ENCODE measurements around the gene OR4F6. TPM values are rescaled to one million over a fixed set of nuclear protein-coding genes. Genes with fewer than 3 reads are reported as not detected.

Gene OR4F6
- total RNA-seq, 1 donor from 2014 or later, result not detected

DNA sequence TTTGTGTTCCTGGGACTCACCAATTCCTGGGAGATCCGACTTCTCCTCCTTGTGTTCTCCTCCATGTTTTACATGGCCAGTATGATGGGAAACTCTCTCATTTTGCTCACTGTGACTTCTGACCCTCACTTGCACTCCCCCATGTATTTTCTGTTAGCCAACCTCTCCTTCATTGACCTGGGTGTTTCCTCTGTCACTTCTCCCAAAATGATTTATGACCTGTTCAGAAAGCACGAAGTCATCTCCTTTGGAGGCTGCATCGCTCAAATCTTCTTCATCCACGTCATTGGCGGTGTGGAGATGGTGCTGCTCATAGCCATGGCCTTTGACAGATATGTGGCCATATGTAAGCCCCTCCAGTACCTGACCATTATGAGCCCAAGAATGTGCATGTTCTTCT is 25.5 kb downstream of the OR4F6 start:
- Mint-ChIP-seq H3K4me3 (no peak overlapping the region), H3K36me3 (no peaks in the 10 kb centered on the region), H3K27me3 (ENCODE audit: insufficient read depth, low read depth) (peaks cover 3% of the 10 kb centered on the region), H3K27ac (no peak overlapping the region), H3K9me3 (peaks cover 3% of the 10 kb centered on the region), H3K4me1 (no peaks in the 10 kb centered on the region)
- Histone ChIP-seq H3K79me2 (ENCODE audit: low read depth) (no peaks in the 10 kb centered on the region), H3F3A (ENCODE audit: low read depth) (no peaks in the 10 kb centered on the region), H2AFZ (replicated peaks) (no peak overlapping the region), H3K4me2 (no peak overlapping the region), H3K9ac (no peak overlapping the region), H3K4me1 (no peaks in the 10 kb centered on the region), H3K4me3 (no peak overlapping the region), H3K27me3 (no peaks in the 10 kb centered on the region), H4K20me1 (ENCODE audit: low read depth) (no peaks in the 10 kb centered on the region), H3K27ac (no peak overlapping the region), H3K36me3 (no peaks in the 10 kb centered on the region), H3K9me3 (ENCODE audit: low read depth) (no peaks in the 10 kb centered on the region)
- no peak for TF ChIP-seq EZH2 (IDR thresholded peaks at IDR 0.05)
- no peak for TF ChIP-seq EZH2phosphoT487 (IDR thresholded peaks at IDR 0.05)
- TF ChIP-seq, protein P1, sequence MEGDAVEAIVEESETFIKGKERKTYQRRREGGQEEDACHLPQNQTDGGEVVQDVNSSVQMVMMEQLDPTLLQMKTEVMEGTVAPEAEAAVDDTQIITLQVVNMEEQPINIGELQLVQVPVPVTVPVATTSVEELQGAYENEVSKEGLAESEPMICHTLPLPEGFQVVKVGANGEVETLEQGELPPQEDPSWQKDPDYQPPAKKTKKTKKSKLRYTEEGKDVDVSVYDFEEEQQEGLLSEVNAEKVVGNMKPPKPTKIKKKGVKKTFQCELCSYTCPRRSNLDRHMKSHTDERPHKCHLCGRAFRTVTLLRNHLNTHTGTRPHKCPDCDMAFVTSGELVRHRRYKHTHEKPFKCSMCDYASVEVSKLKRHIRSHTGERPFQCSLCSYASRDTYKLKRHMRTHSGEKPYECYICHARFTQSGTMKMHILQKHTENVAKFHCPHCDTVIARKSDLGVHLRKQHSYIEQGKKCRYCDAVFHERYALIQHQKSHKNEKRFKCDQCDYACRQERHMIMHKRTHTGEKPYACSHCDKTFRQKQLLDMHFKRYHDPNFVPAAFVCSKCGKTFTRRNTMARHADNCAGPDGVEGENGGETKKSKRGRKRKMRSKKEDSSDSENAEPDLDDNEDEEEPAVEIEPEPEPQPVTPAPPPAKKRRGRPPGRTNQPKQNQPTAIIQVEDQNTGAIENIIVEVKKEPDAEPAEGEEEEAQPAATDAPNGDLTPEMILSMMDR (IDR thresholded peaks at IDR 0.05), result no peak
- no peak for DNase-seq (ENCODE audit: low spot score)

- Histone ChIP-seq H2AFZ (replicated peaks) (no peak overlapping the region), H3K27me3 (no peaks in the 10 kb centered on the region), H3K4me3 (no peak overlapping the region), H3K4me2 (no peak overlapping the region), H4K20me1 (ENCODE audit: low read depth) (no peaks in the 10 kb centered on the region), H3F3A (ENCODE audit: low read depth) (no peaks in the 10 kb centered on the region), H3K9ac (no peak overlapping the region), H3K4me1 (peaks cover 12% of the 10 kb centered on the region), H3K36me3 (no peaks in the 10 kb centered on the region), H3K27ac (no peak overlapping the region), H3K79me2 (ENCODE audit: low read depth) (no peaks in the 10 kb centered on the region), H3K9me3 (ENCODE audit: low read depth) (no peaks in the 10 kb centered on the region)
- DNase-seq (ENCODE audit: low spot score), result peak; percentile 6
- Mint-ChIP-seq H3K4me1 (peaks cover 2% of the 10 kb centered on the region), H3K9me3 (no peaks in the 10 kb centered on the region), H3K27ac (no peak overlapping the region), H3K4me3 (no peak overlapping the region), H3K27me3 (ENCODE audit: insufficient read depth, low read depth) (no peaks in the 10 kb centered on the region), H3K36me3 (no peaks in the 10 kb centered on the region)
- TF ChIP-seq, protein P1 (IDR thresholded peaks at IDR 0.05), result no peak
- no peak for TF ChIP-seq EZH2 (IDR thresholded peaks at IDR 0.05)
These were observed 38.3 kb downstream of the OR4F6 start for GRCh38 chr15:101841656-101842055.

- H2AFZ ChIP-seq (replicated peaks), result no peak overlapping the region
- peaks cover 2% of the 10 kb centered on the region for H3K27me3 Mint-ChIP-seq (ENCODE audit: insufficient read depth, low read depth)
- no peaks in the 10 kb centered on the region for H3K9me3 Mint-ChIP-seq
- no peaks in the 10 kb centered on the region for H4K20me1 ChIP-seq (ENCODE audit: low read depth)
- no peak overlapping the region for H3K27ac ChIP-seq
- no peaks in the 10 kb centered on the region for H3K36me3 Mint-ChIP-seq
- no peak overlapping the region for H3K9ac ChIP-seq
- H3K36me3 ChIP-seq, result no peaks in the 10 kb centered on the region
- H3K27me3 ChIP-seq, result no peaks in the 10 kb centered on the region
- H3K9me3 ChIP-seq (ENCODE audit: low read depth), result no peaks in the 10 kb centered on the region
- H3K4me2 ChIP-seq, result no peak overlapping the region
- H3K4me1 ChIP-seq, result peaks cover 12% of the 10 kb centered on the region
- no peaks in the 10 kb centered on the region for H3K79me2 ChIP-seq (ENCODE audit: low read depth)
- H3K4me1 Mint-ChIP-seq, result peaks cover 2% of the 10 kb centered on the region
- TF ChIP-seq, protein P1 (IDR thresholded peaks at IDR 0.05), result no peak
- TF ChIP-seq EZH2 (IDR thresholded peaks at IDR 0.05) (no peak), EZH2phosphoT487 (IDR thresholded peaks at IDR 0.05) (no peak)
- H3F3A ChIP-seq (ENCODE audit: low read depth), result no peaks in the 10 kb centered on the region
- no peak overlapping the region for H3K4me3 ChIP-seq
- no peak overlapping the region for H3K27ac Mint-ChIP-seq
- no peak for DNase-seq (ENCODE audit: low spot score)
- H3K4me3 Mint-ChIP-seq, result no peak overlapping the region
These were observed 41.6 kb downstream of the OR4F6 start for GRCh38 chr15:101844916-101845315.
